GM21360 (cell line): ENCODE results near the gene TANGO2.

ENCODE experiments used
- ATAC-seq: cut with Tn5 transposase; IDR thresholded peaks from one replicate; pipeline ENCODE4 v1.9.1; 2021; ENCODE audit warnings: mild to moderate bottlenecking, moderate library complexity; ENCODE audit not compliant: unreplicated experiment

The TANGO2 gene

DNA sequence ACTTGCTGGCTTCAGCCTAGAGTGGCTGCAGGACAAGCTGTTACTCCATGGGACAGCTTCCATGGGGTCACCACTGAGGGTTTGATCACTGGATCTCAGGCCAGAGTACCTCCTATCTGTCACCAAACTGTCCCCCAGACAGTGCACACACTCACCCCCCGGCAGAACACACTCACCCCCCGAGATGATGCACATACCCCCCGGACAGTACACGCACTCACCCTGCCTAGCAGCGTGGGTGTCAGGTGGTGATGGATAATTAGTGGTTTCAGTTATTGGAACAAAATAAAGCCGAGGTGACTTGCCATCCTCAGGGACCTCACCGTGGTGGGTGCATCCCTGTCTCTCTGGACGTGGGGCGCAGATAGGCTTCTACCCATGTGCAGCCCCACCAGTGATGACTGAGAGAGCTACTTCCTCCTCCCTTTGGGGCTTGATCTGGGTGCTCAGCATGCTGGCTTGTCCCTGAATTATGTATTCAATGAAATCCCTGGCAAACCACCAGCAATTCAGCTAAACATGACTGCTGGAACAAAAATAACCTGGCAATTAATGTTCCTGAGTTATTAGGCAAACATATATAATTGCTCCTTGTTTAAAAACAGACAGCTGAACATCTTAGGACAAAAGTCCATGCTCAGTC, 18.9 kb downstream of the TANGO2 start:
- no peak for ATAC-seq

DNA sequence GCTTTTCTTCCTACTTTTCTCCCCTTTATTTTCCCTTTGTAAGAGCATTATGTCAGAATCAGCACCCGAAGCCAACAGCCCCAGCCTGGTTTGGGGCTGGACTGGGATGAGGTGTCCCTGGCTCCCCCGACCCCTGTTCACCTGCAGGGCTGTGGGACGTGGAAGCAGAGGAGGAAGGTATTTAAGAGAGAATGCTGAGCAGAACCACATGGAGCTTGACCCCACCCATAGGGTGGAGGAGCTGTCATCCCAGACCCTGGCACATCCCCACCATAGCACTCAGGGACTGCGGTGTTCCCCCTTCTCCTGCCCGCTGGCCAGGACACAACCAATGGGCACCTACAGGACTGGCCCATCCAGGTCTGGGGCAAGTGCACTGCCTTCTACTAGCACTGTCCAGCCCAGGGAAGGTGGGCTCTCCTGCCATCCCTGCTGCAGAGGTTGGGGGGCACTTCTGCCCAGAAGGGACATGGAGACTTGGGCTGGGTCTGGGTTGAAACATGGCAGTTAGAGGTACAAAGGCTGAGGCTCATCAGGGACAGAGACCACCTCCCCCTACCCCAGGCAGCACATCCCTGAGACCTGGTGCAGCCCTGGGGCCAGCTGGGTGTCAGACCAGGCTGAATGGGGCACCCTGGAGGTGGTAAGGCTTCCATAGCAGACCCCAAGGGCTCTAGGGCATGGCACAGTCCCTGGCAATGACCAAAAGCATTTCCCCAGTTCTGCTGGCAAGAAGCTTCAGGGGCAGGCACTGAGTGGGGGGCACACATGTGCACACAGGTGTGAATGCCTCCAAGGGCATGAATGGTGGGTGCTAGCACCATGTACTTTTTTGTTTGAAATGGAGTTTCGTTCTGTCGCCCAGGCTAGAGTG, 19.7 kb downstream of the TANGO2 start:
- ATAC-seq = no peak

DNA sequence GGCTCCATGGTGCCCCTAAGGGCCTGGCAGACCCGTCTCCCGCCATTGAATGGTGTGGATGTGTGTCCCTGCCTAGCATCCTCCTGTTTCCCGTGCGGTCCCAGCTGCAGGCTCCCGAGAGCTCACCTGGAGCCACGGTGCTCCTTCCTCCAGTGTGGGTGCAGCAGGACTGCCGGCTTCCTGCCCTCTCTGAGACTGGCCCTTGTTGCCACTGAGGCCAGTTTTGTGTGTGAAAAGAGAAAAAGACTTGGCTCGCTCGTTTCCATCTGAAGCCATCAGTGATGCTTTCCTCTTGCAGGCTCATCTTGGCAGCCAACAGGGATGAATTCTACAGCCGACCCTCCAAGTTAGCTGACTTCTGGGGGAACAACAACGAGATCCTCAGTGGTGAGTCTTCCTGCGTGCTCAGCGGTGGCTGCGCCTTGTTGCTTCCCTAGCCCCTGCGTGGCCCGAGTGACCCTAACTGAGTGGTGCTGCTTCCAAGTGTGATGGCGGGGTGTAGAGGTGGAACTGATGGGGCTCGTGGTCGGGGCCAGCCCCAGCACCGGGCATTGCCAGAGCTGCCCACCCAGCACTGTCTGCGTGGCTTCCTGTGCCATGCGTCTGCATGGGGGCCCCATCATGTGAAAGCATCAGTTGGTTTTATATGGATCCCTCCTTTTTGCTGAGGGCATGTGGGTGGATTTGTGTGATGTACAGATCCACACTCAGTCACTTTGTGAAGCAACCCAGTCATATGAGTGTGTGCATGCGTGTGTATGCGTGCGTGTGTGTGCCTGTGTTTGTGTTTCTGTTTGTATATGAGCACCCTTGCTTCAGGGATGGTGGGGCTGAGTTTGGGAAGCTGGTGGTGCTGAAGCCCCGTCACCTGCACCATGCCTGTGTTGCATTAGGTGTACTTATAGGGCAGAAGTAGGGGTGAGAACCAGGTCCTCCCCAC, 22.4 kb downstream of the TANGO2 start:
- ATAC-seq = no peak

DNA sequence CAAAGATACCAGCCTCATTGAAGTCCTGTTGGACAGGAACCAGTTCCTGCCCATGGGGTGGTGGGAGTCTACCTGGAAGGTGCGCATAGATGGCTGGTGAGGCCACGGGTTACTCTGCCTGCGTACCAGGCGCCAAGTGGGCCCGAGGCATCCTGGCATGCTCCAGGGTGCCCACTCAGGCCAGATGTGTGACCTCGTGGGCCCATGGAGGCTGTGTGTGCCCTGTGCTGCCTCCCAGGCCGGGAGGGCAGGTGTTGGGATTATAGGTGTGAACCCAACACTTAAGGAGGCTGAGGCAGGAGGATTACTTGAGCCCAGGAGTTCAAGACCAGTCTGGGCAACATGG, 23.1 kb downstream of the TANGO2 start:
- no peak for ATAC-seq

DNA sequence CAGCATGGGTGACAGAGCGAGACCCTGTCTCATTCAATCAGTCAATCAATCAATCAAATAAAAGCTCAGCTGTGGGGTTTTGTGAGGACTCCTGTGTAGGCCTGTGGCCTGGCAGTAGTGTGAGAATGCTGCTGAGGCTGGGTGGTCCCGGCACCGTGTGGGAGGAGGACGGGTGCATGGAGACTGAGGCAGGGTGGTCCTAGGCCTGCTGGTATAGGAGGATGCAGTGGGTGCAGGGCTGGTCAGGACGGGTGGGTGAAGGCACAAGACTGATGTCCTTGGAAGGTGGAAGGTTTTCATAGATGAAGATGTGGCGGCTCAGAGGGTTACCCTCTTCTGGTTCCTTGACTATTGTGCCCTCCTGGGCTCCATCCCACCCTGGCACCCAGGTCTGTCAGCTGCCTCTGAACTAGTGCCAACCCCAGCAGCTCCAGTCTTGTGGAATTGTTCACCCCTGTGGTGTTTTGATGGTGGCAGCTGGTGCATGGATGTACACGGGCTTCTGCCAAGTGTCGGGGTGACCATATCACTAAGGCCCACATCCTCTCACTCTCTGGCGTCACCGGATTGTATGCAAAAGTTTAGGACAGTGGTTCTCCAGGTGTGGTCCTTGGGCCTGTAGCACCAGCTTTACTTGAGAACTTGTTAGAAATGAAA, 23.7 kb downstream of the TANGO2 start:
- no peak for ATAC-seq

DNA sequence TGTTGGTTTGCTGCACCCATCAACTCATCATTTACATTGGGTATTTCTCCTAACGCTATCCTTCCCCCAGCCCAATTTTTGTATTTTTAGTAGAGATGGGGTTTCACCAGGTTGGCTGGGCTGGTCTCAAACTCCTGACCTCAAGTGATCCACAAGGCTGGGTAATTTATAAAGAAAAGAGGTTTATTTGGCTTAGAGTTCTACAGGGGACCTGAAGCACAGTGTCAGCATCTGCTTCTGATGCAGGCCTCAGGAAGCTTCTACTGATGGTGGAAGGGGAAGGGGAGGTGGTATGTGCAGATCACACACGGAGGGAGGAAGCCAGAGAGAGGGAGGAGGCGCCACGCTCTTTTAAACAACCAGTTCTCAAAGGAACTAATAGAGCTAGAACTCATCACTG, 25.8 kb downstream of the TANGO2 start:
- no peak for ATAC-seq

DNA sequence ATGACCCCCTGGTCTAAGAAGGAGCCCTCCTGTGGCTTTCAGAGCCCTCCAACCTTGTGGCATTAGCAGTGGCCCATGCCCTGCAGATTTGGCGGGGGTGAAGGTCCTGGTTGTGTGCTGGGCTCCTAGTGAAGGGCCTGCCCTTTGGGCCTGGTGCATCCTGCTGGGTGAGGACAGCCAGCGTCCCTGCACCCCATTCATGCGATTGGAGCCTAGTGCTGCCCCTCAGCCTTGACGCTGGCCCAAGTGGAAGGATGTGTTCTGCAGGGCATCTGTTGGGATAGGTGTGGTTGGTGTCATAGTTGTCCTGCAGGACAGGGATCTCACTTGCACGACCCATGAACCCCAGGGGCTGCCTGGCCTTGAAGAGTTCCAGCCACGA, 31.0 kb downstream of the TANGO2 start:
- ATAC-seq = no peak

DNA sequence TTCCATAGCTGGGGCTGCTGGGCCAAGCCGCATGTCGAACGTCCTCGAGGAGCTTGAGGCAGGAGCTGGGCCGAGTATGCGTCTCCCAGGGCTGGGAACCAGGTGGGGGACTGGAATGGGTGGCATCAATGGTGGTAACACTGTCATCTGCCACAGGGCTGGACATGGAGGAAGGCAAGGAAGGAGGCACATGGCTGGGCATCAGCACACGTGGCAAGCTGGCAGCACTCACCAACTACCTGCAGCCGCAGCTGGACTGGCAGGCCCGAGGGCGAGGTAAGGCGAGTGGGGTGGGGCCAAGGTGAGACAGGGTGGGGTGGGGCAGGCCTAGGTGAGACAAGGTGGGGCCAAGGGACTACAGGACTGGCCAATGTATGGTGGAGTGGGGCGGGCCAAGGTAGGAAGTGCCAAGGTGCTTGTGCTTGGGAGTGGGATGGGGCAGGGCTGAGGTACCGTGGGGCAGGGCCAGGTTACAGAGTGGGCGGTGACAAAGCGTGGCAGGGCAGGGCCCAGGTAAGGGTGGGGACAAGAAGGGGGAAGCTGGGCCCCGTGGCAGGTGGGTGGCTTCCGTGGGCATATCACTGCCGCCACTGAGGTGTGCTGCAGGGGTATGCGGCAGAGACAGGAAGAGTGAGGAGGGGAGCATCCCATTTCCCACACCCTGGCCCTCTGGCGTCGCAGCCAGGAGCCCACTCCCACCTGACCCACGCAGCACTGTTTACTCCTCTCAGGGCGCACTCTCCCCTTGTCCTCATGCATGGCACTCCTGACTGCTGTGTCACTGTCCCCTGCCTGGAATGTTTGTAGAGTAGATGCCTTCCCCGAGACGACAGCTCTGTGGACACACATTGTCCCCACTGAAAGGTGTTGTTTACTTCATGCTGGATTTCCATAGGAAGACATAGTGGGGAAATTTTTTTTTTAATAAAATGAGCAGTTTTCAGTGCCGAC, 31.7 kb downstream of the TANGO2 start:
- no peak for ATAC-seq

DNA sequence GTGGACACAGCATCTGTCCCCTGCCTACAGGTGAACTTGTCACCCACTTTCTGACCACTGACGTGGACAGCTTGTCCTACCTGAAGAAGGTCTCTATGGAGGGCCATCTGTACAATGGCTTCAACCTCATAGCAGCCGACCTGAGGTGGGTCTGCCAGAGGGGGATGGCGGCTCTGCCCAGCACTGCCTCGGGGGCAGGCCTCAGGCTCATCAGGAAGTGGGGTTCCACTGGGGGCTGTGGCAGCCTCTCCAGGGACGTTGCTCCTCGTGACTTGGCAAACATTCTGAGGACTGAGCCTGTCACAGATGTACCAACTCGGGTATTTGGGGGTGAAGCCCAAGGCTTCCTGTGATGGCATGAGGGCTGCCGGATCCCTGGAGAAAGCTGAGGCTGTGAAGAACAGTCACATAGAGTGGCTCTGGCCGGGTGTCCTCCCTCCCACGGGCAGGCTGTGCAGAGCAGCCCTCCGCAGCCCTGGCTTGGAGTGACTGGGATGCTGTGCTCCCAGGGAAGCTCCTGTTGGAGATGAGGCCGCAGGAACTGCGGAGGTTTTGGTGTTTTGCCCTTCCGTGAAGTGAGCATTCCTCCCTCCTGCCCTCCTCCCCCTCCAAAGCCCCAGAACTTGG, 32.6 kb downstream of the TANGO2 start:
- no peak for ATAC-seq

DNA sequence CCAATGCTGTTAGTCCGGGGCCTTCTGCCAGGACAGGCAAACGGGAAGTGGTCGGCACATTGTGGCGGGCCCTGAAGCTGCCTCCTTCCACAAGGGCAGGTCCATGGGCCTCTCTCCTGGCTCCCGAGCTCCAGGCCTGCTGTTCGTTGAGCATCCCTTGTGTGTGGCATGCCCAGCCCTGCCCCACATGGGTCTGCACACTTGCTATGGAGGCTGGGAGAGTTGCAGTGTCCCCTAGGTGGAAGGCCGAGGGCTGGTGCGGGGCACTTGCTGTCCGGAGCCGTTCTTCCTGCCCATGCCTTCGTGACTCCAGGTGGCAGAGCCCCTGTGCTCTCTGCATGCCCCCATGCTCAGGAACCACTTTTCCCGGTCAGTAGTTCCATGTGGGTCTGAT, 33.1 kb downstream of the TANGO2 start:
- no peak for ATAC-seq

DNA sequence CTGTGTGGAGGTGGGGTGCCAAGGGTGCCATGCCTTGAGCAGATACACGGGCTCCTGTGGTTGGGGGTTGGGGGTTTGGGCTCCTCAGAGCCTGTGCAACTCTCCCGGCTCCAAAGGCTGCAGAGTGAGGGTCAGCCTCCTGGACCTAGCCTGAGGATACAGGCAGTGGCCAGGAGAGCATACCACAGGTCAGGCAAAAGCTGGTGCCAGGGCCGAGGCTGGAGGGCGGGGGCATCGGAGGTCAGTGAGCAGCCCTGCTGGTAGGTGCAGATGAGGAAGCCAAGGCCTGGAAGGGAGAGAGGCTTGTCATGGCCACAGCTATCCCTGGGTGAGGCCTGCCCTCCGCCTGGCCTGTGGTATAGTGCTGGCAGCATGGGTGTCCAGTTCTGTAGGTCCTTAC, 33.6 kb downstream of the TANGO2 start:
- ATAC-seq = no peak

DNA sequence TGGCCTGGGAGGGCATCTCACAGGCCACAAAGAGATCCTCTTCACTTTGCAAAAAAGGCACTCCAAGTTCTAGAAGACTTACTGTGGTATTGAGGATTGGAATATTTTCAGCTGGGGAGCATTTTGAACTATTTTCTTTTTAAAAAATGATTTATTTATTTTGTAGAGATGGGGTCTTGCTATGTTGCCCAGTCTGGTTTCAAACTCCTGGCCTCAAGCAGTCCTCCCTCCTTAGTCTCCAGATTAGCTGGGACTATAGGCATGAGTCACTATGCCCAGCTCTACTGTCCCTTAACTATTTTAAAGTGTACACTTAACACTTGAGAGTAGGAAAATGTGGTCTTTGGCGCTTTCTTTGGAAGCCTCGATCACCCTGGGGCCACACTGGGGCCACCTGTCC, 34.2 kb downstream of the TANGO2 start:
- no peak for ATAC-seq

DNA sequence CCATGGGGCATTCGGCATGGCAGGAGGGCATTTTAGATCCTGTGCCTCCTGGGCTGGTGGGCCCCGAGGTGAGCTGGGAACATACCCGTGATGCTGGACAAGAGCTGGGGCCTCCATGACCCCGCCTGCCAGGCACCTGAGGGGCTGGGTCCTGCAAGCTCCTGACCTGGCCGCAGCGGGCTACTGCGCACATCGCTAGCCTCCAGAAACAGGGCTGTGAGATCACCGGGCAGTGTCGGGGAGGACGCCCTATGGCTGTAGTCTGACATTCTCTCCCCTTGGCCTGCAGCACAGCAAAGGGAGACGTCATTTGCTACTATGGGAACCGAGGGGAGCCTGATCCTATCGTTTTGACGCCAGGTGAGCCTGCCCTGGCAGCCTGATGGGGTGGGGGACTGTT, 34.7 kb downstream of the TANGO2 start:
- ATAC-seq = no peak

DNA sequence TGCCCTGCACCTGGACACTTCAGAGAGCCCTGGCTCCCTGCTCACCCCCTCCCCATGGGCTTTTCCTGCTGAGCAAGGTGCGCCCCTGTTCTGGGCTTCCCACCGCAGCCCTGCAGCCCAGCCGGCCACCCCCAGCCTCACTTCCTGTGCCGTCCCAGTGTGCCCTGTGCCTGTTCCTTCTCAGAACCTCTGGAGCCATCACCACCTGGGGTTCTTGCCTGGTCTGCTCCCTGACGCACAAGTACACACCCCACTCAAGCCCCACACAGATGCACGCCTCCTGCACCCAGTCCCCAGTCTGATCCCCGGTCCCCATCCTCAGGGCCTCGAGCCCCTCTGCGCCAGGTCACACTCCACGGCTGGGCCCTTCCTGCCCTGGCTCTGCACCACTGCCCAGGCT, 35.3 kb downstream of the TANGO2 start:
- ATAC-seq = no peak

DNA sequence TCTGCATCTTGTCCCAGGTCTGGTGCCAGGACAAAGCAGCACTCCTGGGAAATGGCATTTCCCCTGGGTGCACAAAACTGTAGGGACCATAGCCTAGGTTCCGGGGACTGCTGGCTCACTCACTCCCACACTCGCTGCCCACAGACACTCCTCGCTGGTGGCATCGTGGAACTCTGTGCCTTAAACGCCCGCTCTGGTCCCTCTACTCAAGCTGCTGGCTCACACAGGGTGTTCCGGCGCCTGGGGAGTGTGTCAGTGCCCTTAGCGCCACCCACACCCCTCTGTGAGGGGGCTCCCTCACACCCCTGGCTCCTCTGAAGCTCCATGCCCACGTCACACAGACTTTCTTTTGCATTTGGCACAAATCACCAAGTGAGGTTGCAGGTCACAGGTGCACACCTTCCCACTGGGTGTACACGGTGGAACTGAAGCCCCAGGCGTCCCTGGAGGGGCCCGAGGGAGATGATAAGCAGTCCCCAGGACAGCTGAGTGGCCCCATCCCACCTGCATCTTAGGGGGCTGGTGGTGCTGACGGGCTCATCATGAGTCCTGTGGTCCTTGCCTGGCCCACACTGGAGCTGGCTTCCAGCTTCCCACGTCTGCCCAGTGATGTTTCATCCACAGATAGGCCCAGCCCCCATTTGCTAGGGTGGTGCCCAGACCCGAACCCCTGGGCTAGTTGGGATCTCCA, 35.9 kb downstream of the TANGO2 start:
- ATAC-seq = no peak

DNA sequence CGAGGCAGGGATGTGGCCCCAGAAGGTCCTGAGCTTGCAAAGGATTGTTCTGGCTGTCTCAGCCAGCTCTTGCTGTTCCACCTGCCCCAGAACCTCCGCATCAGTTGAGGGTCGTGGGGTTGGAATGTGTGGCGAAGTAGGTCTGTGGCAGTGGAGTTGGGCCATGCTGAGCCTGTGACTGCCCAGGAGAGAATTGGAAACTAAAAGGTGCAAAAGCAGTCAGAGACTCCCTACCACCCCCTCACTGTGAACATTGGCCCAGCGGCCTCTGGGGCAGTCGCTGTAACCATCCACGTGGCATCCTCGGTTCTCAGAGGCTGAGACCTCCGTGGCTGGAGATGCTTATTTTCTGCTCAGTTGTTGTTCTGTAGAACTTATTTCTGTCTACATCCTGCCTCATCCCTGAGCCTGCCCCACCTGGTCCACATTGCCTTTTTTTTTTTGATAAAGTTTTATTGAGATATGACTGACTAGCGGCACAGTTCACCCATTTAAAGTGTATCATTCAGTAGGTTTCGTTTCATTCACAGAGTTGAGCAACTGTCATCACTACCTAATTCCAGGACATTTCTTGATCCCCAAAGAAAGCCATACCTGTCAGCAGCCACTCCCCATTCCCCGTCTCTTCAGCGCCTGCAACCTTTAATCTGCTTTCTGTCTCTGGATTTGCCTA, 36.8 kb downstream of the TANGO2 start:
- ATAC-seq = no peak

DNA sequence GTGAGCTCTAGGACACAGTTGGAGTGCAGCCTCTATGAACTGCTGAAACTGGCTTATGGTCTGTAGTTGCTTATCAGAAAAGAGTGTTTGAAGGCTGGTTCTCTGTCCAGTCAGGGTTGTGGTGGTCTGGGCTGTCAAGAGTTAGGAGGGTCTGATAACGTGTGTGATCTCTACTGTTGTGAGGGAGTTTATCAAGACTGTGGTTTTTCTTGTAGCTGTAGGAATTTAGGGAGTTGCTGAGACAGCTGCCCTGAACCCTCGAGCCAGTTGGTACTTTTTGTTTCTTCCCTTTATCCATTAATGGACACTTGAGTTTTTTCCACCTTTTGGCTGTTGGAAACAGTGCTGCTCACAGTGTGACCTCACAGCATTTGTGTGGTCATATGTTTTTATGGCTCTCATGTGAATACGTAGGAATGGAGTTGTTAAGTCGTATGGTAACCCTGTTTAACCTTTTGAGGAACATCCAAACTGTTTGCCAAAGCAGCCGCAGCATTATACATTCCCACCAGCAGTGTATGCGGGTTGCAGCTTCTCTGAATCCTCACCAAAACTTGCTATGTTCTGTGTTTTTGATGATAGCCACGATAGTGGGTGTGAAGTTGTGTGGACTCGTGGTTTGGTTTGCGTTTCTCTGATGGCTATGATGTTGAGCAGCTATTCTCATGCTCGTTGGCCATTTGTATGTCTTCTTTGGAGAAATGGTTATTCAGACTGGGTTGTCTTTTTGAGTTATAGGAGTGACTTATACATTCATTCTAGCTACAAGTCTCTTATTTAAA, 38.3 kb downstream of the TANGO2 start:
- ATAC-seq = no peak
